HG02938 (cell line): ENCODE data around the gene CST3.

ENCODE experiments used
- ATAC-seq: cut with Tn5 transposase; IDR thresholded peaks from one replicate; pipeline ENCODE4 v1.9.1; 2021; ENCODE audit warnings: mild to moderate bottlenecking, moderate library complexity; ENCODE audit not compliant: unreplicated experiment

The CST3 gene

DNA sequence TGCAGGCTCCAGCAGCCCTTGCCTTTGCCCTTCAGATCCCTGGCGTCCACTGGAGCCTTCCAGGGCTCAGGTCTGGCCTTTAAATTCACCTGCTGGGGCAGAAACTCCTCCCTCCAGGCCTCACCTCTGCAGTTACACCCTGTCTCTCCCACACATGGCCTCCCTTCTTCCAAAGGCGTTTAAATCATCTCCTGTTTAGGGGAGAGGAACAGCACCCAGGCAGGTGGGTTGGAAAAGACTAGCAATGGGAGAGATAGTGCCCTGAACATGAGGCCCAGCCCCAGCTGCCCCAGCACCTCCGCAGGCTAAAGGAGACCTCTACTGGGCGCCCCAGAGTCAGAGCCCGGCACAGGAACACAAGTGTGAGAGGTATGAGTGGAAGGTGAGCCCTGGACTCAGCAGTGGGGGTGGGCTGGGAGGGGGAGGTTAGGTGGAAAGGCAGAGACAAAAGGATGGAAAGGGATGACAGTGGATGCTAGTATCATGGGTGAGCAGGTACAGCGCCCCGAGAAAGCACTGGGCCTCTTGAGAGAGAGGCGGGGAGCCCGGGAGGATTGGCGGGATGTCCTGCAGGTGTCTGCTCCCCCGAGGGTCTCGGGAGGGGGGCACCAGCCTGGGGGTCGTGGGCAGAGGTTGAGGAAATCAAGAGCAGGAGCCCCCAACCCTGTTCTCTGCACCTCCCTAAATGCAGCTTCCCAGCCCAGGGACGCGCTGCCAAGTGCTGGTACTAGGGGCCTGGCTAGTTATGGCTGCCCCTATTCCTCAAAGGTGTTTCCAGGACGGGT is 31.7 kb downstream of the CST3 start, which contains the start of gene CST9:
Gene CST9 (minus strand): TSS at position 51 of the 785 bp plus-strand sequence. CDS start 53 bp downstream, outside the sequence.
- no peak for ATAC-seq

DNA sequence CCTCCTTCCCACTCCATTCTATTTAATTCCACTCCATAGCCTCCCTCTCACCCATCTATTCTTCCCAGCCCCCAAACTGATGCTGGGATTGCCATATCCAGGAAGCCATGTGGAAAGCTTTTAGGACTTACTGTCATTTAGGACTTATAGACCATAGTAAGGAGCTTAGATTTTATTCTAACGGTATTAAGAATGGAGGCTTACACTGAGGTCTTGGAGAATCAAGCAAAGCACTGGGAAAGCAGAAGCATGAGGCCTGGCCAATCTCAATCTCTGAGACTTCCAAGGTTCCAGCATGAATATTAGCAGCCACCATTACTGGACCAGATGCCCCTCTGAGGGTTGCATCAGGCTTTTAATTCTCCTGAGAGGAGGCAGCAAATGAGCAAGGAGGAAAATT is 33.4 kb downstream of the CST3 start:
- ATAC-seq, result no peak

DNA sequence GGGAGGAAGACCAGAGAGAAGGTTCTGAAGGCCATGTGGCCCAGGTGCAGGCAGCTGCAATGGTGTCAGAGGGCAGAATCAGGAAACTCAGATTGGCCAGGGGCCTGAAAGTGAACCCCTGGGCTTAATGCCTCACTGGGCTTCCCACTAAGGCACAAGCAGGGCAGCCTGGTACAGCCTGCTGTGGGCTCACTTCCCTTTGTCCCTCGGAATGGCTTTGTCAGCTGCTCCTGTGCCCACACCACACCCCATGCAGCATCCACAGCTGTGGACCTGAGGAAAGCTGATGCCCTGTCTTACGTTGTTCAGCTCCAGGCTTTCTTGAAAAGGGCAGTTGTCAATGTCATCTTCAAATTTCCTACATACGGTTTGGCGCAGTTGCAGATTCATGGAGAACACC is 34.4 kb downstream of the CST3 start:
- ATAC-seq, result no peak

DNA sequence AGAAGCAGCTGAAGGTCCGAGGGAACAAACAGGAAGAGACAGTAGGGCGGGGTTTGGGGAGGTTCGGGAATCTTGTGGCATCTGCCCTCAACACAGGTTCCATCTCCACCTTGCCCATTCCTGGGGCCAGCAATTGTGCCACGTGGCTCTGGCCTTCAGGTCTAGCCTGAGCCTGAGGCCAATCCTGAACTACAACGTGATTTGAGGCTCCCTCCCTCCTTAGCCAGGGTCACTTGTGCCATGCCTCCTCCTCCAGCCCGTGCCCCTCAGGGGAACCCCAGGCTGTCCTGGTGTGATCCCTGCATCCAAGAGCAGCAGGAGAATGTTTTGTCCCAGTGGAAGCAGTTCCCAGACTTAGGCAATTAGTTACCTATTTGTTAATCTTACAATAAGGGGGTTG is 35.1 kb downstream of the CST3 start:
- ATAC-seq, result no peak

DNA sequence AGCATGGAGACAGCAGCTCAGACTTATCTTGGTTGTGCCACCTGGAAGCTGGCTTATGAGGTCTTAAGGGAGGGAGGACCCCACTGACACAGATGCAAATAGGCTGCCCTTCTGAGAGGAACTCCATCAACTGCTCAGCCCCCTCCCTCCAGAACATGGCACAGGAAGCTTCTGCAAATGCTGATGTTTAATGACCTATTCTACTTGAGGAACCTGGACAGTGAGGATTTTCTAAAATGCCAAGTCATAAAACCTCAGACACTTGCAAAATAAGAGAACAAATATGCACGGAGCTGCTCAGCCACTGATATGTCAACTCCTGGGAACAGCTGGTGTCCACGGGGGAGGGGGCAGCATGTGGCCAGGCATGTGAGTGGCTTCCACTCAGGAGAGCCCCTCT is 35.5 kb downstream of the CST3 start:
- ATAC-seq, result no peak

DNA sequence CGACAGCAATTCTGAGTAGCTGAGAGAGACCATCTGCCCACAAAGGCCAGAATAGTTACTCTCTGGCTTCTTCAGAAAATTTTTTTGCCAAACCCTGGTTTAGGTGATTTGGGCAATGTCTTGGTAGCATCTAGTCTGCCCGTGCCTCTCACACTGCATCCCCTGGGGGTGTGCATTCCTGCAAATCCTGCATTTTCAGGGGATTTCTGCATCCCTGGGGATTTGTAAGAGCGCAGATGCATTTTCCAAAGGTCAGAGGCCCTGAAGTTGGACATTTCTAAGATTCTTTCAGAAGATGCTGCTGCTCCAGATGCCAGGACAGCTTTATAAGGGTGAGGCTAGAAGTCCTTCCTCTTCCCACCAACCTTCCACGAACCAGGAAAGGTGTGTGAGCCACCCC is 36.0 kb downstream of the CST3 start:
- ATAC-seq, result no peak

DNA sequence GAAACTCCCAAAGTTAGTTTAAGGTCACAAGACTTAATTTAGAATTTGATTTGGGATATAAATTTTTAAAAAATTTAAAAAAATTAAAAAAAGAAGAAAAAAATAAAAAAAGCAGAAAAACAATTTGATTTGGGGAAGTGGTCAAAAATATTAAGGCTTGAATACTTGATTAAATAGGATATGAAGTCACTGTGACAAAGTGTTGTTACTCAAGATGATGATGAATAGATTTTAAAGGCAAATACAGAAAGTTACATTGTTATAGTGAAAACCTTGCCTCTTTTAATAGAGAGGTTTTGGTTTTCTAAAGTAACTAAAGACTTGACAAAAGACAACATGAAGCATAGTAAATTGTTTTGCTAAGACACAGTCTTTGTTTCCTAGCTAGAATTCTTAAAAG is 39.3 kb downstream of the CST3 start:
- no peak for ATAC-seq

DNA sequence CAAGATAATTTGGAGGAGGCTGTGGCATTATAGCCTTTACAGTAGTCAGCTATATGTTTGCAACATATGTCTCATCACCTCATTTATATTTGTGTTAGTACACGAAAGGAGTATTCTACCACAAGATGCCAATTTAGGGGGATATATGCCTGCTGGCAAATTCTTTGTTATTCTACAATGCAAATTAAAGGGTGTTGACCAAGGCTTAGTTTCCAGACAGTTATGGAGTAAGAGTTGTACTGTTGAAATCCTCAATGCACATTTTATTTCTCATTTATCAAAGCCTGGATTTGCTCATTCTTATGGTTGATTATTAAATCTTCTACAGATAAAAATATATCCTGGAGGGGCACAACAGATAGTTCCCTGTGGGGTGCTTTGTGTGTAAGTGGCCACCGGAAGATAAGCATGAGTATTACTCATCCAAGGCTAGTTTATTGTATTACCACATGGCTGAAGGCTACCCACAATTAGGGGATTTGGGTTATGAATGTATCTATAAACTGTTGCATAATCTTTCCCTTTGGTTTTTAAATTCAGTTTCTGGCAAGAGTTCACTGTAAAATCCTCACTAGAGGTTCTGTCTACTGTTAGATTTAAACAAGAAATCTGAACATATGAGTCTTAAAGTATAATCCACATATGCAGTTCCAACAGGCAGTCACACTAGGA is 41.0 kb downstream of the CST3 start:
- no peak for ATAC-seq

DNA sequence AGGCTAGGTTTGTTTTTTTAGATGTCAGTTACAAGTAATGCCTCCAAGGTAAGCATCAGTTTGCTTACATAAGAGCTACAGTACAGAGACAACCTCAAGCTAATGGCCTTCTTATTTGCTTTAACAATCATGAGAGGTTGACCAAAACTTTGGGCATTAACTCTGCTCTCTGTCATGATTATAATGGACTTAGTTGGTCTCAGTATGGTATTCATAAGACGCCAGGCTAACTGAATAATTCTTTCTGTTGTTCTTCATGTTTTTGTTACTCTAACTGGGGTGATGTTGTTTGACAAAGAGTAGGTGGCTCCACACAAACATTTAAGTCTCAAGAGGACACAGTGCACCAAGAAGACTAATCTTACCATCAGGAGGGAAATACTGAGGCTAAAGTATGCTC is 41.8 kb downstream of the CST3 start:
- no peak for ATAC-seq

DNA sequence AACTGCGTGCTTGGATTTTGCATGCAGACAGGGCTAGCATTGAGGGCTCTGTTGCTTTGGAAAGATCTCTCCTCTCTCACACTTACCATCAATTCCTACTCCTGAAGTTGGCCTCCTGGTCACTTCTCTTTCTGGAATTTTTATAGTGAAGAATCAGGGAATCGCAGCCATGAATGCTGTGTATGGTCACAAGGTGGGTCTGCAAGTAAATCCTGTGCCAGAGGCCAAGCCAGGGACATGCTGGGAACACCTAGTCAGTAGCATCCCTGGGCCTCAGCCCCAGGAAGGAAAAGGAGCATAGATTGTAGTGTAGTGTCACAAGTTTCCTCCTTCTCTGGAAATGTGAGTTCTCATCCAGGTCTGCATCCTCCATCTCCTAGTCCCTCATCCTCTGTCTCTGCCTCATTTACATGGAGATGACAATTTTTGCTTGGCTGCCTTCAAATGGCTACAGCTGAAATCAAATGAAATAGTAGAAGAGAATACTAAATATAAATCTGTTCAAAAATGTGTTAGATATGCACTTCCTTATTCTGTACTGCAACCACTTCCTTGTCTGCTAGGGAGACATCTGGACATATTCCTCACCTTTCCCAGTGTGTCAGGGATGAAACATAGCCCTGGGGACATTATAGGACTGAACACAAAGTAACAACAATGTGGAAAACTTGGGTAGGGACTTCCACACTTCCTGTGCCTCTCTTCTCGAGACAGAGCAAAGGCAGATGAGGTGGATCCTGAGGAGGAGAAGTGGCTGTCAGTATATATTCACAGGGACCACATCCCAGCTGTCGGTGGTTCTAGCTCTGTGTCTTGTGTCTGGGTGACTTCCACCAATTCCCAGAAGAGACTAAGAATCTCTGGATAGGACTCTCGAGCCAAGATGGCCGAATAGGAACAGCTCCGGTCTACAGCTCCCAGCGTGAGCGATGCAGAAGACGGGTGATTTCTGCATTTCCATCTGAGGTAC is 49.0 kb downstream of the CST3 start:
- no peak for ATAC-seq

DNA sequence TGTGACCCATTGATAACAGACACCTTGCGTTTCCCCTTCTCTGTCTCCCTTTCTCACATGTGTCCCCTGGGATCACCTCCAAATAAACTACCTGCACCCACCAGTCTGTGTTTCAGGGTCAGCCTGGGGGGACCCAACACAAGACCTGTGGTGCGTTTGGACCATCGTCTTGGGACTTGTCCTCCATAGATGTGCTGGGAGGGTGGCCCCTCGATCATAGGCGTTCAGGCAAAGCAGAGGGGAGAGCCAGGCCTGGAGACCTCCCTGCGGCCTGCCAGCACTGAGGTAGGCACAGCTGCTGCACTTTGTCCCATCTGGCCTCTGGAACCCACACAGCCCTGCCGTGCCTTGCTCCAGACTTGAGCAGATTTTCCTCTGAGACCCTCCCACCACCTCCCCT is 50.1 kb downstream of the CST3 start:
- no peak for ATAC-seq

DNA sequence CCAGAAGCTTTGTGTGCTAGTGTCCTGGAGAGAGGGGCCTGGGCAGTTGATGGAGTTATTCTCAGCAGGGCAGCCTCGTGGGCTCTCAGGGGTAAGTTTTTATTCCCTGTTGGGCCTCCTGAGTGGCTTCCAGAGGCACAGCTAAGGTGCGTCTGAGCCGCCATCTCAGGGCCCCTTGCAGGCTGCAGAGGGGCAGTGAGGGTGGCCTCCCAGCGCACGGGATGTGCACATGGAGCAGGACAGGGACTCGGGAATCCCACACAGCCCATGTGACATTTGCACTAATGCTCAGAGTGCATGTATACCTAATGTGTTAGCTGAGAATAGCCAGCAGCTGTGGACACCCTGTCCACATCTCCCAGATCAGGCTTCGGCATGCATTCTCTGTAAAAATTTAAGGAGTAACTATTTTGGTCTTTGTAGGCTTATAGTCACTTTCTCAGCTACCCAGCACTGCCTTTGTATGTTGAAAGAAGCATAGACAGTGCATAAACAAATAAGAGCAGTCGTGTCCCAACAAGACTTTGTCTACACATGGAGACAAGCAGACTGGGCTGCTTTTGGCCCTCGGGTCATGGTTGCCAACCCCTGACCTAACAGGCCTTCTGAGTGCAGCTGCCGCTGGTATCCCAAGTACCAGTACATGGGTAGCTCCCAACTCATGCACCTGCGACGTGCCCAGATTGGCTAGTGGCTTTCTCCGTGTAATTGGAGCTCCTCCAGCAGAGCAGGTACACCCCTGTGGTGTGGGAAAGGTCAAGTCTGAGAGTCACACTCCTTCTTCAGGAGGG is 50.8 kb downstream of the CST3 start:
- no peak for ATAC-seq

DNA sequence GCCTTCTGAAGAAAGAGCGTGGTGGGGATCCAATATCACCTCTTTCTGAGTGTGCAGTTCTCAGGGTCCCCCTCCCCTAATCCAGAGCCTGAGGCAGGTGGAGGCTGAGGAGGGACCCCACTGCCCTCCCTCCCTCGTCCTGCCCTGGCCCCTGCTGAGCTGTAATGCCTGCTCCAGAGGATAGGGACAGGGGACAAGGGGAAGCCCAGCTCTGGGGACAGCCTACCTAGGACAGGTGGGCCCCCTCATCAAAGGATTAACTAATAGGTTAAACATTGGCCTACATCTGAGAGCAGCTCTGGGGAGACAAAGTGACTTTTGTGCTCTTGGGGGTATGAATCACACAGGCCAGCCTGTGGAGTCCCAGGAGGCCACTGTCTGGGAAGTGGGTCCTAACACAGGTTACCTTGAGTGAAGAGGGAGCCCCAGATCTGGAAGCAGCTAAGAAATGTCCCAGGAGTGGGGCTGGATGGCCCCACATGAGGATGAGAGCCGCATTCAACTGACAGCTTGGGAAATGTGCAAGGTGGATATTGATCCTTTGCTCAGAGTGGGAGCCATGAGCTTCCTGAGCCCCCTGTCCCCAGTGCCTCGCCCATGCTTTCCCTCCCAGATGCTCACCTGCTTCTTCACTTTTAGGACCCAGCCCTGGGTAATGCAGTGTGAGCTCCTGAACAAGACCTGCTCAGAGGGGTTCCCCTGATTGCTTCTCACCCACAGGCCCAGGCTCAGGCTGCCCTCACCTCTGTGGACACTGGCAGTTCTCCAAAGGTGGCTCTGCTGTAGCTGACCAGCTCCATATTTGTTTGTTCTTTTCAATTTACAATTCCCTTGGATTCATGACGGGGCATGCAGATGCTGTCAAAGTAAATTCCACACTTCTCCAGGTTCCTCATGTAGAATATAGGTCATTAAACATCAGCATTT is 51.7 kb downstream of the CST3 start:
- no peak for ATAC-seq

DNA sequence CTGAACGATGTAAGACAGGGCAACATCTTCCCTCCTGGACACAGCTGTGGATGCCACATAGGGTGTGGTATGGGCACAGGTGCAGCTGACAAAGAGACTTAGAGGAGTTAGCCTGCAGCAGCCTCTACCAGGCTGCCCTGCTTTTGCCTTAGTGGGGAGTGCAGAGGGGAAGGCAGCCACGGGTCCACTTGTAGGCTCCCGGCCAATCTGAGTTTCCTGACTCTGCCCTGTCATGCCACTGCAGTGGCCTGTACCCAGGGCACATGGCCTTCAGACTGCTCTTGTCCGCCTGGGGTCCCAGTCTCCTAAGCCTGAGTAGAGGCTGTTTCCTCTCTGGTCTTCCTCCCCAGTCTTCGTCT is 52.3 kb downstream of the CST3 start:
- ATAC-seq, result no peak

DNA sequence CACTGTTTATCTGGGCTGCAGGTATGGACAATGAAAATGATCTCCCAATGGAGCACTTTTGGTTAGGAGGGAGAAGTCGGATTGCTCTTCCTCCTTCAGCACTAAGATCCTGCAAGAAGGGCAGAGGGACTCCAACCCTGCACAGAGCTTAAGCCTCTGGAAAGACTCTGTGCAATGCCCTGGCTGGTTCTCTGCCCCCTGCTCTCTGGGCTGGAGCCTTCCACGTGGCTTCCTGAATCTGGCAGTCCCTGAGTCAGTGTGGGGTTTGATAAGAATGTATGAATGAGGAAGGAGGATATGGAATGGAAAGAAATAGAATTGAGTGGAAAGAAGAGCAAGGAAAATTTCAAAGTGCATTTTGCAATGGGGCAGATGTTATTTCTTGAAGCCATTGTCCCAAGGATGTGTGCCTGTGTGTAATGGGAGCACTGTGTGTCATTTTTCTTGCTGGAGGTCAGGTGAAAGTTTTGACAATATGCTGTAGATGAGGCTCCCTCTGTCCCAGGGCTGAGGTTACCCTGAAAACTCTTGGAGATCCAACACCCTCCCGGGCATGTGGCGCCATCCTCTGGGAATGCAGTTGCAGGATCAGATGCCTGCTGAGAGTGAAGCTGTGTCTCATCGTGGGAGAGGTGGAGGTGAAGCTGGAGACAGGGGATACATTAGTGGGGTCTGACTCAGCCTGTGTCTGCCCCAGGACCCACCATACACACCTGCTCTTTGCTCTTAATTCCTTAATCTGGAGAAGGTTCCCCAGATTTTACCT is 53.1 kb downstream of the CST3 start:
- ATAC-seq, result no peak
